Gastroesophageal sphincter (tissue), 3 donors: ENCODE measurements around the gene FBXW8.

ENCODE experiments used
- CTCF ChIP-seq, 4 experiments: fragments of 200-600 bp in 2 of 4; fragments of 450-650 bp in 2 of 4; sonication (generic) in 1 of 4; IDR thresholded peaks; one replicate each; pipeline ENCODE4 v1.5.1; 2017 to 2019; ENCODE audit warnings: antibody characterized with exemption in 4 of 4, mild to moderate bottlenecking in 2 of 4, moderate library complexity in 2 of 4
- POLR2A ChIP-seq, 2 donors: fragments of 450-650 bp; IDR thresholded peaks; one replicate each; pipeline ENCODE4 v1.6.1; 2017; ENCODE audit warnings: antibody characterized with exemption in 2 of 2, mild to moderate bottlenecking in 2 of 2, moderate library complexity in 1 of 2
- POLR2AphosphoS5 ChIP-seq: sonication (generic); formaldehyde crosslinking; IDR thresholded peaks from one replicate; pipeline ENCODE4 v1.6.1; 2017; ENCODE audit warnings: antibody characterized with exemption

GRCh38 chr12:116898669-116899068 is 12.1 kb upstream of the FBXW8 start:
- TF ChIP-seq CTCF (IDR thresholded peaks at IDR 0.05): no peak
- no peak for TF ChIP-seq POLR2A (IDR thresholded peaks at IDR 0.05)
- TF ChIP-seq POLR2AphosphoS5: no peak
